Activated T-helper 2 cell treated with anti-CD3 and anti-CD28 coated beads, Interferon-gamma antibody, Interleukin-2, Interleukin-4, amounts not matched to agents 10 μg/mL and 5 μg/mL and 100 μg/mL, durations not matched to agents 14 hours and 24 hours and 36 hours (primary cell): ENCODE results near the gene BARD1. TPM values are rescaled to one million over a fixed set of nuclear protein-coding genes. Genes with fewer than 3 reads are reported as not detected.
A peak's percentile ranks its signal among the peaks of the same experiment; 100 is the strongest.

Experiments used
- DNase-seq: peaks from one replicate; pipeline ENCODE4 v3.0.0; 2021; ENCODE audit warnings: low spot score
- H3K27ac Mint-ChIP-seq: one replicate; pipeline ENCODE4 v1.8.0; 2021; ENCODE audit warnings: mixed read lengths
- H3K27me3 Mint-ChIP-seq: one replicate; pipeline ENCODE4 v1.8.0; 2021; ENCODE audit warnings: low read depth, mixed read lengths
- H3K36me3 Mint-ChIP-seq: one replicate; pipeline ENCODE4 v1.8.0; 2021; ENCODE audit warnings: low read depth, mixed read lengths
- H3K4me1 Mint-ChIP-seq: one replicate; pipeline ENCODE4 v1.8.0; 2021; ENCODE audit warnings: low read depth, mixed read lengths
- H3K4me3 Mint-ChIP-seq: one replicate; pipeline ENCODE4 v1.8.0; 2021; ENCODE audit warnings: low read depth, mild to moderate bottlenecking, moderate library complexity, mixed read lengths
- H3K9me3 Mint-ChIP-seq: one replicate; pipeline ENCODE4 v1.8.0; 2021; ENCODE audit warnings: mixed read lengths
- intact Hi-C: fragments of 100-400 bp; cut with micrococcal nuclease; formaldehyde crosslinking; loops from one replicate; pipeline ENCODE4 v1.15.1; 2023
- total RNA-seq: library from RNA; stranded (reverse); gene quantifications from 2 replicates; pipeline ENCODE4 v1.2.3, GENCODE V29; 2022

Gene BARD1
- 33.2 and 34.4 TPM in 2 replicates for total RNA-seq

GRCh38 chr2:214808981-214809750 lies at the start of gene BARD1:
BARD1 (minus strand) TSS chr2:214809683; CDS start chr2:214809569, 114 bp downstream.
- intact Hi-C loops: loop anchor here (1.0 to 10.0 kb wide), 5 partner anchors 37 to 1524 kb away; partner anchors contain the start of genes ATIC and SPAG16
- Mint-ChIP-seq H3K4me3 (peak within 1 kb of the TSS; percentile 100), H3K4me1 (peaks cover 40% of the 10 kb centered on the region), H3K9me3 (no peaks in the 10 kb centered on the region), H3K36me3 (peaks cover 26% of the 10 kb centered on the region), H3K27ac (peak within 1 kb of the TSS; percentile 91), H3K27me3 (peaks cover 17% of the 10 kb centered on the region)
- DNase-seq: peak; percentile 58

DNA sequence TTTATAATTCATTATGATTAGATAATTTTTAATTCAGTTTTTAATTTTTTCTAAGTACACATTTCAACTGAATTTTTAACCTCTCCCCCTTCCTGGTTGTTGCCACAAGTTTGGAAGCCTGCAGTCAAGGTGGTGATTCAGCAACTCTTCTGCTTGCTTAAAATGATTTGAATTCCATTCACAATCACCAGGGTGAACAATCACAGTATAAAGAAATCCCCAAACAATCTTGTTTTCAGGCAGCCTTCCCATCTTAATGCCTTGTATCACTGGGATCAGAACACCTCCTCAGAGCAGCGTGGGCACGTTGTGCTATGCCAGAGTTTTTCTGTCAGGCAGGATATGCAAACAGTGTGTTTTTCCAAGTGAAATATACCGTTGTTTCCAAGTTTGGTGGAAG lies 46.7 kb upstream of the BARD1 start:
- H3K9me3 Mint-ChIP-seq: no peaks in the 10 kb centered on the region
- H3K4me1 Mint-ChIP-seq: no peaks in the 10 kb centered on the region
- no peak overlapping the region for H3K4me3 Mint-ChIP-seq
- H3K27ac Mint-ChIP-seq: no peak overlapping the region
- no peaks in the 10 kb centered on the region for H3K36me3 Mint-ChIP-seq
- no peak for DNase-seq
- intact Hi-C loops: no loop called here
- no peaks in the 10 kb centered on the region for H3K27me3 Mint-ChIP-seq

GRCh38 chr2:214853906-214854305 lies 44.4 kb upstream of the BARD1 start:
- Mint-ChIP-seq H3K4me3 (no peak overlapping the region), H3K9me3 (no peaks in the 10 kb centered on the region), H3K4me1 (no peaks in the 10 kb centered on the region), H3K27me3 (no peaks in the 10 kb centered on the region), H3K36me3 (no peaks in the 10 kb centered on the region), H3K27ac (no peak overlapping the region)
- intact Hi-C loops: no loop called here
- no peak for DNase-seq

DNA sequence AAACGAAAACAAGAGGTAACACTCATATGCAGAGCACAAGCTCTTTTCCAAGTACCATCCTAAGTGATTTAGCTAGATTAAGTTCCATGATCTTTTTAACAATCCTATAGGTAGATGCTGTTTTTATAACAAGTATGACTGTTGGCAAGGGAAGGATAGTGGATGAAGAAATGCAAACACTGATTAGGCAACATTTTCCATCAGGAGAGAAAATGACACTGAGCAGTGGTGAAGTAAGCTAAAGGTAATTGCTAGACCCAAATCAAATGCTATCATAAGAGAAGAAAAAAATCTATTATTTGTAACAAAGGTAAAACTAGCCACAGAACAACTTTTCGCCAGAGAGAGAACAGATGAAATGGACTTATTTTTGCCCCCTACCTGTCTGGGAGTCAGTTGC lies 34.3 kb upstream of the BARD1 start:
- Mint-ChIP-seq H3K9me3 (no peaks in the 10 kb centered on the region), H3K4me1 (no peaks in the 10 kb centered on the region), H3K27ac (no peak overlapping the region), H3K4me3 (no peak overlapping the region), H3K27me3 (no peaks in the 10 kb centered on the region), H3K36me3 (no peaks in the 10 kb centered on the region)
- intact Hi-C loops: no loop called here
- no peak for DNase-seq

GRCh38 chr2:214839464-214839863 lies 30.0 kb upstream of the BARD1 start:
- Mint-ChIP-seq H3K27ac (no peak overlapping the region), H3K27me3 (no peaks in the 10 kb centered on the region), H3K4me3 (no peak overlapping the region), H3K9me3 (no peaks in the 10 kb centered on the region), H3K36me3 (no peaks in the 10 kb centered on the region), H3K4me1 (no peaks in the 10 kb centered on the region)
- DNase-seq: no peak
- intact Hi-C loops: no loop called here

GRCh38 chr2:214837466-214837865 lies 28.0 kb upstream of the BARD1 start:
- Mint-ChIP-seq H3K4me1 (no peaks in the 10 kb centered on the region), H3K27ac (no peak overlapping the region), H3K36me3 (no peaks in the 10 kb centered on the region), H3K4me3 (no peak overlapping the region), H3K9me3 (no peaks in the 10 kb centered on the region), H3K27me3 (no peaks in the 10 kb centered on the region)
- intact Hi-C loops: no loop called here
- DNase-seq: no peak

DNA sequence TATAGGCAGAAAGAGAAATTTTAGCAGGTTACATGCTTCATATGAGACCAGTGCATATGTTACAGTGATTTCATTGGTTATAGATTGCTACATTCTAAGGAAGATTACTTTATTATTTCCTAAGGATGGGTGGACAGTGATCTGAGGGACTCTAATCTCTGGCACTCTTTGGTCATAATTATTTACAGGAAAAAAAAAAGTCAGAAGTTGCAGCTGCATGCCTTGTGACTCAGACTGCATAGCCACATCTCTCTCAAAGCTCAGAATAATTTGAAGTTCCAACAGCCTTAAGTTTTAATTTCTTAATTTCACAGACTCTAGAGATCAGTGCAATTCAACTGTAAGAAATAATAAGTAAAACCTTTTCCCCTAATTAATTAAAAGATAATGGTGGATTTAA lies 27.1 kb upstream of the BARD1 start:
- Mint-ChIP-seq H3K4me1 (no peaks in the 10 kb centered on the region), H3K36me3 (no peaks in the 10 kb centered on the region), H3K9me3 (no peaks in the 10 kb centered on the region), H3K27ac (no peak overlapping the region), H3K4me3 (no peak overlapping the region), H3K27me3 (peaks cover 4% of the 10 kb centered on the region)
- intact Hi-C loops: no loop called here
- no peak for DNase-seq

- no peak for DNase-seq
- Mint-ChIP-seq H3K4me1 (no peaks in the 10 kb centered on the region), H3K27me3 (peaks cover 20% of the 10 kb centered on the region), H3K9me3 (no peaks in the 10 kb centered on the region), H3K27ac (no peak overlapping the region), H3K4me3 (no peak overlapping the region), H3K36me3 (no peaks in the 10 kb centered on the region)
- intact Hi-C loops: no loop called here
Measured at GRCh38 chr2:214830794-214831346, 21.4 kb upstream of the BARD1 start.

DNA sequence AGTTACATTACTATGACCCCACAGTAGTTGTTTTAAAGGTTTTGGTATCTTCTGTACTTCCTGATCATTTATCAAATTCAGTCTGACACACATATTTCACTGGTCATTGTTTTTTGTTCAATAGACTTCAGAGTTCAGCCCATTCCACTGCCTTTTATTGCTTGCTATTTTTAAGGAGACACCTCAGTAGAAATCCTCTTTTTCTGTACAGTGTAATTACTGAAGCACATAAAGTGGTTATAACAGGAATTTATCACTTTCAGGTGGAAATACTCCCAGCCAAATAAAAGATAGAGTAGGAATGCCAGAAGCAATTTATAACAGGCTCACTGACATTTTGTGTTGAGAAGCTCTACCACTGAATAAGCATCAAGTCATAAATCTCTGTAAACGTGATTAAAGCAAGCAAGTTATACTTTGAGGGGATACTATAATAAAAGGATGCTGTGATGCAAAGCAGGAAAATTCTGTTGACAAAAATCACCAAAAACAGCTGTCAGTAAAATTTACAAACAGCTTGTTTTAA lies 6.6 kb upstream of the BARD1 start:
- Mint-ChIP-seq H3K36me3 (no peaks in the 10 kb centered on the region), H3K27me3 (peaks cover 34% of the 10 kb centered on the region), H3K27ac (no peak overlapping the region), H3K9me3 (no peaks in the 10 kb centered on the region), H3K4me1 (peaks cover 1% of the 10 kb centered on the region), H3K4me3 (no peak overlapping the region)
- DNase-seq: no peak
- intact Hi-C loops: no loop called here

- Mint-ChIP-seq H3K4me3 (peak overlapping the region; percentile 84), H3K27ac (peak overlapping the region; percentile 67), H3K27me3 (peaks cover 25% of the 10 kb centered on the region), H3K9me3 (no peaks in the 10 kb centered on the region), H3K36me3 (peaks cover 16% of the 10 kb centered on the region), H3K4me1 (peaks cover 27% of the 10 kb centered on the region)
- no peak for DNase-seq
- intact Hi-C loops: loop anchor here (5.0 kb wide), 1 partner anchor 1602 kb away; the partner anchor contains the start of gene SMARCAL1
Measured at GRCh38 chr2:214810671-214811070, 1.2 kb upstream of the BARD1 start.

DNA sequence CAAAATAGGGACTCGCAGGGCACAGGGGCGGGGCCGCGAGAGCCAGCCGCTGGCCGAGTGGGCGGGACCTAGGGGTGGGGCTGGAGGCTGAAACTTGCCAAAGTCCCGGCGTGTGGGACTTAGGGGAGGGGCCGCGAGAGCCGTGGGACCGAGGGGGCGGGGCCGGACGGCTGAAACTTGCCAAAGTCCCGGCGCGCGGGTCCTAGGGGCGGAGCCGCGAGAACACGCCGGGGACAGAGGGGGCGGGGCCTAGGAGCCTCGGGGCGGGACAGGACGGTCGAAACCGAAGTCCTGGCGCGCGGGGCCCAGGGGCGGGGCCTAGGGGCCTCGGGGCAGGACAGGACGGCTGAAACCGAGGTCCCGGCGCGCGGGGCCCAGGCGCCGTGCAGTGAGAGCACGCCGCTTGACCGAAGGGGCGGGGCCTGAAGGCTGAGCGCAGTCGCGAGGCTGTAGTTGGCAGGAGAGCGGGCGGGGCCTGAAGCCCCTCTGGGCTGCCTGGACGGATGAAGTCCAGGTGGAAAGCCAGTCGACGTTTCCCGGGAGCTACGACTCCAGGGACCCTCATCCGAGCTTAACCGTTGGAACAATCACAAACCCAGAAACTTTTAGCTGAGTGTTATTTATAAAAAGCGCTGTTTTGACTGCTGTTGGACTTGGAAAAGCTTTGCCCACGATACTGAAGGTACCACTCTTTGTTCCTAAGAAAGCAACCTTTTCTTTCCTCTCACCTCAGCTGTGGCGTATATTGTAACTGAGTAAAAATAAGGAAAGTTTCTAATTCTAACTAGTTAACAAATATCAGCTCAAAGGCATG lies 475 bp upstream of the BARD1 start:
- H3K4me1 Mint-ChIP-seq: peaks cover 34% of the 10 kb centered on the region
- DNase-seq: peak; percentile 99
- H3K36me3 Mint-ChIP-seq: peaks cover 21% of the 10 kb centered on the region
- peaks cover 25% of the 10 kb centered on the region for H3K27me3 Mint-ChIP-seq
- peak overlapping the region; percentile 78 for H3K27ac Mint-ChIP-seq
- peak overlapping the region; percentile 100 for H3K4me3 Mint-ChIP-seq
- H3K9me3 Mint-ChIP-seq: no peaks in the 10 kb centered on the region
- intact Hi-C loops: loop anchor here (1.0 to 10.0 kb wide), 6 partner anchors 38 to 1602 kb away; partner anchors contain the start of genes ATIC, SMARCAL1 and SPAG16

DNA sequence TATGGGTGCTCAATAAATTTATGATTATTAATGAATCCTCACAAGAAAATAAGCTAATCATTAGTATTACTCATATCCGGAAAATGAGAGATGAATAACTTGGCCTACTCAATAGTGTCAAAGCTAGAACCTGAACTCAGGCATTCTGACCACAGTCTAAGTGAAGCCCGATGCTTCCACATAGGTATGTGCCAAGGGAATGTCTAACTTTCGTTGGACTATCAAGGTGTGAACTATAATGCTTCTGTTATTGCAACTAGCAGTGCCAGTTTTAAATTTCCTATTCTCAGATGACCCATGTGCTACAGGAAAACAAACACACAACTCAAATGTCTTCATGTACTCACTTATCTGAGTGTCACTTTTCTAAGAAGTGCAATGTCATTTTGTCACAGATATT lies 1.8 kb downstream of the BARD1 start:
- Mint-ChIP-seq H3K36me3 (peaks cover 36% of the 10 kb centered on the region), H3K27ac (peak overlapping the region; percentile 91), H3K4me1 (peaks cover 47% of the 10 kb centered on the region), H3K9me3 (no peaks in the 10 kb centered on the region), H3K27me3 (peaks cover 9% of the 10 kb centered on the region), H3K4me3 (peak overlapping the region; percentile 100)
- intact Hi-C loops: loop anchor here (2.0 to 10.0 kb wide), 4 partner anchors 35 to 1523 kb away; partner anchors contain the start of gene SPAG16
- DNase-seq: no peak
